Neural crest cell (in vitro differentiated cells): ENCODE data around the gene IP6K2. TPM values are rescaled to one million over a fixed set of nuclear protein-coding genes. Genes with fewer than 3 reads are reported as not detected.
A peak's percentile ranks its signal among the peaks of the same experiment; 100 is the strongest.

Source experiments
- DNase-seq: peaks from one replicate; pipeline ENCODE4 v3.0.0; 2021; ENCODE audit warnings: low read depth, mixed read lengths, low spot score
- H3K27ac Mint-ChIP-seq: one replicate; pipeline ENCODE4 v1.8.0; 2021; ENCODE audit warnings: mild to moderate bottlenecking, mixed read lengths; ENCODE audit not compliant: unreplicated experiment
- H3K27me3 Mint-ChIP-seq: 2 replicates; pipeline ENCODE4 v1.8.0; 2021; ENCODE audit warnings: low read depth, mild to moderate bottlenecking, mixed read lengths
- H3K36me3 Mint-ChIP-seq: 2 replicates; pipeline ENCODE4 v1.8.0; 2021; ENCODE audit warnings: low read depth, mild to moderate bottlenecking, mixed read lengths
- H3K4me1 Mint-ChIP-seq: 2 replicates; pipeline ENCODE4 v1.8.0; 2021; ENCODE audit warnings: mixed read lengths
- H3K4me3 Mint-ChIP-seq: one replicate; pipeline ENCODE4 v1.8.0; 2021; ENCODE audit warnings: mild to moderate bottlenecking, mixed read lengths
- H3K9me3 Mint-ChIP-seq: 2 replicates; pipeline ENCODE4 v1.8.0; 2021; ENCODE audit warnings: mixed read lengths
- CTCF ChIP-seq: fragments of 200-600 bp; sonication (generic); conservative IDR thresholded peaks from 2 replicates; pipeline ENCODE4 v1.5.0; 2021; ENCODE audit warnings: antibody characterized with exemption, mild to moderate bottlenecking
- total RNA-seq: library from RNA; stranded (reverse); gene quantifications from 2 replicates; pipeline ENCODE4 v1.2.1, GENCODE V29; 2021

Gene IP6K2
- total RNA-seq, 1 donor from 2014 or later = 139 TPM

DNA sequence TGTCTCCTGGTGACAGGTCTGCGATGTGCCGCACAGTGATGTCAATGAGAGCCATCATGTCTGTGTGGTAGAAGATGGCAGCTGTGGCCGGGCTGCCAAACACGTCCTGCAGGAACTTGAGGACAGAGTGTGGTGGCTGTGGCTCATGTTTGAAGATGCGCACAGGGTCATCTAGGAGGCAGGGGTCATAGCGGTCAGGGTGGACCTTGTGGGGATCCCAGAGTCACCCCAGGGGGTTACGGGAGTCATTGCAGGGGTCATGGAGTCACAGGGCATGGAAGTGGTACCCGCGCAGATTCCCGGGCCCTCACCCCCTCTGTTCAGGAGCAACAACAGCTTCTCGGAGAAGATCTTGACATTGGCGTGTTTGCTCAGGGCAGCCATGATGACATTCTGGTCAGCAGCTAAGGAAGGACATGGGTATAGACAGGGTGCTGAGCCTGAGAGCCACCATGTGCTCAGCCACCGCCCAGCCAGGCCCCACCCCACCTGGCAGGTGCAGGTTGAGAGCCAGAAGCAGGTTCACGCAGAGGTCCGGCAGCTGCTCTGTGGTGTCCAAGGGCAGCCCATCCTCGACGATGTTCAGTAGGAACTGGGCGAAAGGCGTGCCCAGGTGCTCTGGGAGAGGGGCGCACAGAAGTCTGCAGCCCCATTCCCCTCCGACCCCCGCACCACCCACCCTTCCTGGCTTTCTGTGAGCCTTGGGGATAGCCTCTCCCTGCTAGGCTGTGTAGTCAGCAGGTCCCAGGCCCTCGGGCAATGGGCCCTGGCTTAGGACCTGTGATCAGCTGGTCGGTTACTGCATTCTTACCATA, 38.2 kb downstream of the IP6K2 start:
- H3K4me1 Mint-ChIP-seq = peaks cover 6% of the 10 kb centered on the region
- no peak overlapping the region for H3K27ac Mint-ChIP-seq
- TF ChIP-seq CTCF = no peak

DNA sequence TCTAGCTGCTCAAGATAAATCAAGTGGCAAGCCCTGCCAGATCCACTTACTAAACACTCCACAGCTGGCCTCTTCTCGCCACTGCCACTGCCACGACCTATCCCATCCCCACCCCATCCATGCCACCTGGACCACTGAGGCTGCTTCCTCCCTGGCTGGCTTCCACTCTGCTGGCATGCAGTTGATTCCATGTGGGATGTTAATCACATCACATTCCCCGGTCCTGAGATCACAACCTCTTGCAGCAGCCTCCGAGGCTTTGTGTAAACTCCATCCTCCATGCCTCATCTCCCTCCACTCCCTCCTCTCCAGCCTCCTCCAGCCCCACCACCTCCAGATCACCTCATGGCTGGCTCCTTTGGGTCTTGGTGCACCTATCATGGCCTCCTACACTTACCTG, 39.0 kb downstream of the IP6K2 start:
- no peaks in the 10 kb centered on the region for H3K4me1 Mint-ChIP-seq

More for the DNA sequence above, 38.2 kb downstream of the IP6K2 start:
- Mint-ChIP-seq H3K27me3 (no peaks in the 10 kb centered on the region), H3K4me3 (no peak overlapping the region), H3K36me3 (peaks cover 19% of the 10 kb centered on the region), H3K9me3 (no peaks in the 10 kb centered on the region)
- DNase-seq = no peak

GRCh38 chr3:48674505-48674904, 42.5 kb downstream of the IP6K2 start:
- Mint-ChIP-seq H3K27me3 (no peaks in the 10 kb centered on the region), H3K4me1 (no peaks in the 10 kb centered on the region), H3K36me3 (peaks cover 14% of the 10 kb centered on the region), H3K9me3 (no peaks in the 10 kb centered on the region), H3K27ac (no peak overlapping the region), H3K4me3 (no peak overlapping the region)
- no peak for TF ChIP-seq CTCF
- no peak for DNase-seq

More for the DNA sequence above, 39.0 kb downstream of the IP6K2 start:
- H3K27ac Mint-ChIP-seq = no peak overlapping the region
- no peaks in the 10 kb centered on the region for H3K9me3 Mint-ChIP-seq
- peaks cover 19% of the 10 kb centered on the region for H3K36me3 Mint-ChIP-seq
- no peak for DNase-seq
- H3K27me3 Mint-ChIP-seq = no peaks in the 10 kb centered on the region
- no peak overlapping the region for H3K4me3 Mint-ChIP-seq
- no peak for TF ChIP-seq CTCF

DNA sequence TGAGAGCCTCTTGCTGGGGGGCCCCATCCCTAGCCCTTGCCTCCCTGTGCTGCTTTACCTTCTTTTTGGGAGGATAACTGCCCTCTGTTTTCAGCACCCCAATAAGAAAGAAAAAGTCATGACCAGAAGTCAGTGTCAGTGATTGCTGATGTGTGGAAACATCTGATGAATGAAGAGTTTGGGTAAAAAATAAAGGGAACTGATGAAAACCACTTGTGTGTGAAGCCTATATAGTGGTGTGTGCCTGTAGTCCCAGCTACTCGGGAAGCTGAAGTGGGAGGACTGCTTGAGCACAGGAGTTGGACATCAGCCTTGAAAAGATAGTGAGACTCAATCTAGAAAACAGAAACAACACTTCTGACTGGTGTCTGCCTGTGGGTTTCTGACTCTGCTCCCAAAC, 44.5 kb downstream of the IP6K2 start:
- TF ChIP-seq CTCF = no peak
- Mint-ChIP-seq H3K9me3 (no peaks in the 10 kb centered on the region), H3K4me1 (no peaks in the 10 kb centered on the region), H3K36me3 (peaks cover 12% of the 10 kb centered on the region), H3K4me3 (no peak overlapping the region), H3K27ac (no peak overlapping the region), H3K27me3 (no peaks in the 10 kb centered on the region)
- no peak for DNase-seq

- H3K4me3 Mint-ChIP-seq = peak overlapping the region; percentile 41
Measured at GRCh38 chr3:48664929-48665328, 52.1 kb downstream of the IP6K2 start.

More at GRCh38 chr3:48664929-48665328, 52.1 kb downstream of the IP6K2 start:
- Mint-ChIP-seq H3K27me3 (peaks cover 7% of the 10 kb centered on the region), H3K4me1 (peaks cover 22% of the 10 kb centered on the region), H3K9me3 (peaks cover 2% of the 10 kb centered on the region), H3K36me3 (peaks cover 11% of the 10 kb centered on the region), H3K27ac (no peak overlapping the region)
- DNase-seq = no peak
- no peak for TF ChIP-seq CTCF
